ENCODE data around the gene DAPK2.

Gene DAPK2

DNA sequence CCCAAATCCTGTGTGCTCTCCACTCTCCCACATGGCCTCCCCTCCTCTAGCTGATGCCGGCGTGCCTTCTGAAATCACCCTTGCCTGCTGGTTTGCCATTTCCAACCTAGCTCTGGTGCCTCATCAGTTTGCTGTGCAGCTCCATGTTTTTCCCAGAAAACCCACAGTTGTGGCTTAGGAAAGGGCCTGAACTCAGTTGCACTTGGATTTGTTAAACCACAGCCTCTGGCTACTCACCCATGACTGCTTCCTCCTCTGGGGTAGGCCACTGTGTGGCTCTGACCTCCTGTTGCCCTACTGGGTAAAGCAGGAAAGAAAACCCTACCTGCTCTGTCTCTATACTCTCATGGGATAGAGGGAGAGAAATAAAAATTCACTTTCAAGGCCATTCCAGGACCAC, 97.3 kb downstream of the DAPK2 start:
- H3K27ac ChIP-seq (ENCODE audit: low read length): no peak overlapping the region
- no peak overlapping the region for H3K4me3 ChIP-seq (ENCODE audit: low read length)
- H3K9me3 ChIP-seq (ENCODE audit: insufficient read depth, low read length): no peaks in the 10 kb centered on the region
- H3K27me3 ChIP-seq (ENCODE audit: low read depth, low read length): no peaks in the 10 kb centered on the region
- no peak overlapping the region for H3K4me2 ChIP-seq (ENCODE audit: low read length)
- no peak overlapping the region for H3K9ac ChIP-seq (ENCODE audit: low read length)
- H3K36me3 ChIP-seq (replicated peaks; ENCODE audit: low read depth, low read length): no peaks in the 10 kb centered on the region
- H3K79me2 ChIP-seq (ENCODE audit: low read length): no peaks in the 10 kb centered on the region
- H2AFZ ChIP-seq (ENCODE audit: low read depth, low read length): no peak overlapping the region
- TF ChIP-seq EZH2phosphoT487 (IDR thresholded peaks at IDR 0.05; ENCODE audit: low read depth): no peak
- TF ChIP-seq, protein P1, sequence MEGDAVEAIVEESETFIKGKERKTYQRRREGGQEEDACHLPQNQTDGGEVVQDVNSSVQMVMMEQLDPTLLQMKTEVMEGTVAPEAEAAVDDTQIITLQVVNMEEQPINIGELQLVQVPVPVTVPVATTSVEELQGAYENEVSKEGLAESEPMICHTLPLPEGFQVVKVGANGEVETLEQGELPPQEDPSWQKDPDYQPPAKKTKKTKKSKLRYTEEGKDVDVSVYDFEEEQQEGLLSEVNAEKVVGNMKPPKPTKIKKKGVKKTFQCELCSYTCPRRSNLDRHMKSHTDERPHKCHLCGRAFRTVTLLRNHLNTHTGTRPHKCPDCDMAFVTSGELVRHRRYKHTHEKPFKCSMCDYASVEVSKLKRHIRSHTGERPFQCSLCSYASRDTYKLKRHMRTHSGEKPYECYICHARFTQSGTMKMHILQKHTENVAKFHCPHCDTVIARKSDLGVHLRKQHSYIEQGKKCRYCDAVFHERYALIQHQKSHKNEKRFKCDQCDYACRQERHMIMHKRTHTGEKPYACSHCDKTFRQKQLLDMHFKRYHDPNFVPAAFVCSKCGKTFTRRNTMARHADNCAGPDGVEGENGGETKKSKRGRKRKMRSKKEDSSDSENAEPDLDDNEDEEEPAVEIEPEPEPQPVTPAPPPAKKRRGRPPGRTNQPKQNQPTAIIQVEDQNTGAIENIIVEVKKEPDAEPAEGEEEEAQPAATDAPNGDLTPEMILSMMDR (IDR thresholded peaks at IDR 0.05; ENCODE audit: low read depth, low read length): no peak
- H3K4me1 ChIP-seq (ENCODE audit: low read length): peaks cover 5% of the 10 kb centered on the region; the same call in 1 of the 2 replicates
- no peaks in the 10 kb centered on the region for H4K20me1 ChIP-seq (ENCODE audit: insufficient read depth, low read length)

DNA sequence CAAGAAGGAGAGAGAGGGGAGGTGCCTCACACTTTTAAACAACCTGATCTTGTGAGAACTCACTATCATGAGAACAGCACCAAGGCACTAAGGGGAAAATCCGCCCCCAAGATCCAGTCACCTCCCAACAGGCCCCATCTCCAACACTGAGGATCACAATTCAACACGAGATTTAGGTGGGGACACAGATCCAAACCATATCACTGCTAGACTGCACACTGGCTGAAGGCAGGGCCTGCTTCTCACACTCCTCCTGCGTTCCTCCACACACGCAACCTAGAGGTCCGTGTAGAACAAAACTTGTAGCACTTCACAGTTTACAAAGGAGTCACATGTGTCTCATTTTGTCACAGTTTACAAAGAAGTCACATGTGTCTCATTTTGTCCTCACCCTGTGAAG, 97.8 kb downstream of the DAPK2 start:
- Histone ChIP-seq H3K27ac (ENCODE audit: low read length) (no peak overlapping the region), H3K4me3 (ENCODE audit: low read length) (no peak overlapping the region), H3K4me2 (ENCODE audit: low read length) (no peak overlapping the region), H3K27me3 (ENCODE audit: low read depth, low read length) (no peaks in the 10 kb centered on the region), H3K79me2 (ENCODE audit: low read length) (no peaks in the 10 kb centered on the region), H4K20me1 (ENCODE audit: insufficient read depth, low read length) (no peaks in the 10 kb centered on the region), H3K9me3 (ENCODE audit: insufficient read depth, low read length) (no peaks in the 10 kb centered on the region), H3K36me3 (replicated peaks; ENCODE audit: low read depth, low read length) (no peaks in the 10 kb centered on the region), H3K4me1 (ENCODE audit: low read length) (peaks cover 6% of the 10 kb centered on the region; the same call in 1 of the 2 replicates), H2AFZ (ENCODE audit: low read depth, low read length) (no peak overlapping the region), H3K9ac (ENCODE audit: low read length) (no peak overlapping the region)
- TF ChIP-seq EZH2phosphoT487 (IDR thresholded peaks at IDR 0.05; ENCODE audit: low read depth): no peak
- TF ChIP-seq, protein P1 (IDR thresholded peaks at IDR 0.05; ENCODE audit: low read depth, low read length): no peak

DNA sequence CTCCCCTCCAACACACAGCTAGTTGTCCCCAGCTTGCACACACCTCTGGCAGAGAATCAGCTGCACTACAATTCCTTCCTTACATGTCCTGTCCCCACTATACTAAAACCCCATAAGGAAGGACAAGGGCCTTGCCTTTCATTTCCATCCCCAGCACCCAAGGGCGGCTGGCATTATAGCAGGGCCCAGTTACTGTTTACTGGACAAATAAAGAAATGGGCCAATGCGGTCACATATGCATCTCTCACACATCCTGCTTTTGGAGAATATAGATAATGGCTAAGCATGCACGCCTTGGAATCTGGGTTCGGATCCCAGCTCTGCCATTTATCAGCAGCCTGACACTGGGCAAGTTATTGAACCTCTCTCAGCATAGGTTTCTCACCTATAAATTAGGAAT, 99.1 kb downstream of the DAPK2 start:
- Histone ChIP-seq H2AFZ (ENCODE audit: low read depth, low read length) (no peak overlapping the region), H3K36me3 (replicated peaks; ENCODE audit: low read depth, low read length) (no peaks in the 10 kb centered on the region), H3K9ac (ENCODE audit: low read length) (no peak overlapping the region), H4K20me1 (ENCODE audit: insufficient read depth, low read length) (no peaks in the 10 kb centered on the region), H3K4me2 (ENCODE audit: low read length) (no peak overlapping the region), H3K4me3 (ENCODE audit: low read length) (no peak overlapping the region), H3K79me2 (ENCODE audit: low read length) (no peaks in the 10 kb centered on the region), H3K9me3 (ENCODE audit: insufficient read depth, low read length) (no peaks in the 10 kb centered on the region), H3K4me1 (ENCODE audit: low read length) (peaks cover 16% of the 10 kb centered on the region), H3K27me3 (ENCODE audit: low read depth, low read length) (no peaks in the 10 kb centered on the region), H3K27ac (ENCODE audit: low read length) (no peak overlapping the region)
- no peak for TF ChIP-seq EZH2phosphoT487 (IDR thresholded peaks at IDR 0.05; ENCODE audit: low read depth)
- TF ChIP-seq, protein P1 (IDR thresholded peaks at IDR 0.05; ENCODE audit: low read depth, low read length): no peak

DNA sequence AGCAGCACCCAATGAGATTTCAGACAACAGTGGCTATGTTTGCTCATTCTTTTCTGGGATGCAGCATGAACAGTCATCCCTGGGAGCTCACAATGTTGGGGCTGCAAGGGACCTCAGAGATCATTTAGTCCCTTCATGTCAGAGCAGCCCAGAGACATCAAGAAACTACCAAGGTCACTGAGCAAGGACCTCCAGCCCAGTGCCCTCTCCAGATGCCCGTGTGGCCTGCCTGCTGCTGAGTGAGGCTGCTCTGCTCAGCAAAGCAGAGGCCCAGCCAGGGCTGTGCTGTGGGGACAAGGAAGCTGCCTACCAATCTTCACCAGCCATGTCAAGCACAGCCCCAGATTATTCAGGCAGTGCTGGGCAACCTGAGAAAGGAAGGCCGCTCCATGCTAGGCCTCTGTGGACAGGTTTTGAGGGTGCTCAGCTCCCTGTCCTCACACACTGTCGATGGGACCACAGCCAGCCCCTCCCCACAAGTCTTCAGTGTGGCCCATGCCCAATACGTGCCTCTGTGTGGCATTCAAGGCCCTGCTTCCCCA, 99.7 kb downstream of the DAPK2 start:
- TF ChIP-seq, protein P1 (IDR thresholded peaks at IDR 0.05; ENCODE audit: low read depth, low read length): no peak
- TF ChIP-seq EZH2phosphoT487 (IDR thresholded peaks at IDR 0.05; ENCODE audit: low read depth): no peak
- H3K4me3 ChIP-seq (ENCODE audit: low read length): no peak overlapping the region
- no peak overlapping the region for H3K4me2 ChIP-seq (ENCODE audit: low read length)
- H3K4me1 ChIP-seq (ENCODE audit: low read length): peaks cover 16% of the 10 kb centered on the region
- no peaks in the 10 kb centered on the region for H4K20me1 ChIP-seq (ENCODE audit: insufficient read depth, low read length)
- no peaks in the 10 kb centered on the region for H3K9me3 ChIP-seq (ENCODE audit: insufficient read depth, low read length)
- H3K9ac ChIP-seq (ENCODE audit: low read length): no peak overlapping the region
- H3K79me2 ChIP-seq (ENCODE audit: low read length): no peaks in the 10 kb centered on the region
- no peaks in the 10 kb centered on the region for H3K27me3 ChIP-seq (ENCODE audit: low read depth, low read length)
- no peaks in the 10 kb centered on the region for H3K36me3 ChIP-seq (replicated peaks; ENCODE audit: low read depth, low read length)
- H2AFZ ChIP-seq (ENCODE audit: low read depth, low read length): no peak overlapping the region
- no peak overlapping the region for H3K27ac ChIP-seq (ENCODE audit: low read length)

Data from OCI-LY3 (cell line).